K562 (cell line): ENCODE results near the gene GPR32. TPM values are rescaled to one million over a fixed set of nuclear protein-coding genes. Genes with fewer than 3 reads are reported as not detected.

Experiments used
- E2F1 ChIP-seq: sonication (generic); formaldehyde crosslinking; IDR thresholded peaks from 2 replicates; pipeline ENCODE4 v1.8.1; 2023; ENCODE audit warnings: mild to moderate bottlenecking, missing genetic modification reagents, moderate library complexity
- MITF ChIP-seq: IDR thresholded peaks from 2 replicates; pipeline ENCODE4 v1.6.1; 2014; ENCODE audit warnings: antibody characterized with exemption
- NR2C2 ChIP-seq, 2 experiments: fragments of 200-800 bp in 1 of 2; sonication (Bioruptor generic) in 1 of 2; sonication (generic) in 1 of 2; formaldehyde crosslinking in 1 of 2; IDR thresholded peaks; 2 replicates each; pipeline versions ENCODE4 v1.6.1 to v1.8.0; 2016 to 2022; ENCODE audit warnings: mild to moderate bottlenecking in 1 of 2, missing compliant biosample characterization in 1 of 2, missing genetic modification characterization in 1 of 2, missing genetic modification reagents in 1 of 2
- POLR2B ChIP-seq: fragments of 450-650 bp; IDR thresholded peaks from 2 replicates; pipeline ENCODE4 v1.6.1; 2018; ENCODE audit warnings: low read depth; ENCODE audit not compliant: partially characterized antibody
- REST ChIP-seq, 2 experiments: fragments of 450-650 bp; formaldehyde crosslinking in 1 of 2; IDR thresholded peaks; 2 replicates each; pipeline versions ENCODE4 v1.4.0 to v1.6.1; 2014 to 2020; ENCODE audit warnings: mild to moderate bottlenecking in 2 of 2, borderline replicate concordance in 1 of 2, low read depth in 1 of 2
- ZBED1 ChIP-seq: IDR thresholded peaks from 2 replicates; pipeline ENCODE4 v1.6.1; 2014
- ZBTB43 ChIP-seq: sonication (generic); formaldehyde crosslinking; IDR thresholded peaks from 2 replicates; pipeline ENCODE4 v1.8.0; 2023; ENCODE audit warnings: mild to moderate bottlenecking, missing genetic modification reagents
- ZNF324 ChIP-seq: fragments of 250-450 bp; sonication (Bioruptor Pico); IDR thresholded peaks from 2 replicates; pipeline ENCODE4 v1.4.0; 2020; ENCODE audit warnings: mild to moderate bottlenecking
- polyA plus RNA-seq, 8 experiments: library from polyadenylated mRNA; depleted of rRNA in 4 of 8; stranded (reverse) in 5 of 8; unstranded in 3 of 8; fragments of >200 nt; fragmentation: Nextera tagmentation in 2 of 8; fragmentation: Illumina TruSeq in 1 of 8; extraction: Ambion mirVana in 2 of 8; extraction: Trizol in 1 of 8; gene quantifications; 2 replicates each; pipeline versions ENCODE4 v1.2.1 to v1.2.3, GENCODE V29; 2011 to 2014; ENCODE audit warnings: inconsistent platforms in 1 of 8, missing spikeins in 1 of 8
- total RNA-seq, 7 experiments: library from RNA; depleted of rRNA in 6 of 7; stranded (reverse); fragments of >200 nt in 6 of 7; fragmentation: Illumina TruSeq in 2 of 7; extraction: Trizol in 2 of 7; gene quantifications; 2 replicates each; pipeline versions ENCODE4 v1.2.1 to v1.2.3, GENCODE V29; 2011 to 2021; ENCODE audit warnings: low replicate concordance in 1 of 7

GPR32 gene
- total and polyA plus RNA-seq, 9 of the 15 experiments (the other 6 are each of a cell fraction or from before 2014, with no cell fraction given): not detected

GRCh38 chr19:50797781-50798658 lies 27.8 kb downstream of the GPR32 start (continued):
- TF ChIP-seq MITF (no peak), E2F1 (CRISPR knock-in tag) (0 out of 2 replicates have a peak, but pooled peaks have one; percentile 51), REST (IDR thresholded peaks at IDR 0.05; ENCODE audit: borderline replicate concordance) (peak; percentile 58; the same call in 1 of the 2 replicates), REST (CRISPR knock-in tag; IDR thresholded peaks at IDR 0.05; ENCODE audit: low read depth) (no peak), POLR2B (peak; percentile 8), ZNF324 (no peak), ZBED1 (0 out of 2 replicates have a peak, but pooled peaks have one; percentile 21), NR2C2 (CRISPR knock-in tag; IDR thresholded peaks at IDR 0.05) (no peak), NR2C2 (tag; IDR thresholded peaks at IDR 0.05) (no peak), ZBTB43 (CRISPR knock-in tag) (no peak)
